ENCODE results near the gene CALHM1.

The CALHM1 gene

GRCh38 chr10:103456074-103456660, 2.5 kb downstream of the CALHM1 start:
- FAIRE-seq (no peak), DNase-seq (ENCODE audit: insufficient read length, low spot score) (no peak)

GRCh38 chr10:103455235-103455634, 3.5 kb downstream of the CALHM1 start:
- no peak for FAIRE-seq

GRCh38 chr10:103454026-103454425, 4.7 kb downstream of the CALHM1 start:
- no peak for FAIRE-seq
- DNase-seq (ENCODE audit: insufficient read length, low spot score), result no peak

More at GRCh38 chr10:103455235-103455634, 3.5 kb downstream of the CALHM1 start:
- DNase-seq (ENCODE audit: insufficient read length, low spot score), result no peak

GRCh38 chr10:103452506-103453230, 6.0 kb downstream of the CALHM1 start:
- FAIRE-seq (no peak), DNase-seq (ENCODE audit: insufficient read length, low spot score) (no peak)

- DNase-seq (ENCODE audit: insufficient read length, low spot score), result no peak
- no peak for FAIRE-seq
Measured at GRCh38 chr10:103451831-103452505, 6.7 kb downstream of the CALHM1 start, which contains the start of gene CALHM2. Gene CALHM2 (minus strand): TSS chr10:103452370. CDS start chr10:103449941, 2,429 bp downstream.

- FAIRE-seq (peak; percentile 57), DNase-seq (ENCODE audit: insufficient read length, low spot score) (peak; percentile 81)
Measured at GRCh38 chr10:103451091-103451813, 7.4 kb downstream of the CALHM1 start.

GRCh38 chr10:103450201-103450695, 8.5 kb downstream of the CALHM1 start:
- DNase-seq (ENCODE audit: insufficient read length, low spot score), result no peak
- no peak for FAIRE-seq

GRCh38 chr10:103449208-103450144, 9.2 kb downstream of the CALHM1 start:
- DNase-seq (ENCODE audit: insufficient read length, low spot score) (no peak), FAIRE-seq (no peak)

GRCh38 chr10:103448746-103449145, 10.0 kb downstream of the CALHM1 start:
- DNase-seq (ENCODE audit: insufficient read length, low spot score) (peak; percentile 53), FAIRE-seq (no peak)

GRCh38 chr10:103447187-103447586, 11.5 kb downstream of the CALHM1 start:
- no peak for DNase-seq (ENCODE audit: insufficient read length, low spot score)
- FAIRE-seq, result no peak

- FAIRE-seq, result no peak
Measured at GRCh38 chr10:103445767-103446567, 12.7 kb downstream of the CALHM1 start.

GRCh38 chr10:103445366-103445765, 13.3 kb downstream of the CALHM1 start:
- no peak for DNase-seq (ENCODE audit: insufficient read length, low spot score)
- no peak for FAIRE-seq

More at GRCh38 chr10:103445767-103446567, 12.7 kb downstream of the CALHM1 start:
- no peak for DNase-seq (ENCODE audit: insufficient read length, low spot score)

GRCh38 chr10:103444478-103444877, 14.2 kb downstream of the CALHM1 start:
- FAIRE-seq, result no peak
- no peak for DNase-seq (ENCODE audit: insufficient read length, low spot score)

- FAIRE-seq (no peak), DNase-seq (ENCODE audit: insufficient read length, low spot score) (no peak)
Measured at GRCh38 chr10:103443475-103444185, 15.1 kb downstream of the CALHM1 start.

- no peak for DNase-seq (ENCODE audit: insufficient read length, low spot score)
- FAIRE-seq, result no peak
Measured at GRCh38 chr10:103442031-103442461, 16.7 kb downstream of the CALHM1 start.

- DNase-seq (ENCODE audit: insufficient read length, low spot score) (no peak), FAIRE-seq (no peak)
Measured at GRCh38 chr10:103441611-103442010, 17.1 kb downstream of the CALHM1 start.

- no peak for FAIRE-seq
- DNase-seq (ENCODE audit: insufficient read length, low spot score), result no peak
Measured at GRCh38 chr10:103441206-103441605, 17.5 kb downstream of the CALHM1 start.

GRCh38 chr10:103440416-103440815, 18.3 kb downstream of the CALHM1 start:
- no peak for FAIRE-seq
- no peak for DNase-seq (ENCODE audit: insufficient read length, low spot score)
